Astrocyte of the cerebellum (primary cell): ENCODE measurements around the gene CHD9NB.

ENCODE experiments used
- DNase-seq: peaks from one replicate; pipeline ENCODE4 v3.0.0-alpha.2; 2011; ENCODE audit warnings: low read depth
- H3K4me3 ChIP-seq: 2 replicates; pipeline ENCODE4 v1.5.1; 2011; ENCODE audit warnings: mild to moderate bottlenecking, low read depth, low read length, moderate library complexity
- CTCF ChIP-seq: IDR thresholded peaks from 2 replicates; pipeline ENCODE4 v1.5.1; 2012; ENCODE audit warnings: low read length, low read depth, moderate library complexity, mild to moderate bottlenecking; ENCODE audit errors: missing control alignments
- in situ Hi-C: cut with HindIII; loops from 2 replicates; pipeline ENCODE4 v1.10.0; 2017; ENCODE audit warnings: low sequenced_read_pairs

The CHD9NB gene

GRCh38 chr16:53094013-53094630, 41.4 kb upstream of the CHD9NB start:
- no peak for DNase-seq
- TF ChIP-seq CTCF: no peak
- in situ Hi-C loops: no loop called here
- no peak overlapping the region for H3K4me3 ChIP-seq

GRCh38 chr16:53093162-53093744, 40.6 kb upstream of the CHD9NB start:
- DNase-seq: no peak
- no peak for TF ChIP-seq CTCF
- in situ Hi-C loops: no loop called here
- H3K4me3 ChIP-seq: no peak overlapping the region

GRCh38 chr16:53092284-53092683, 39.6 kb upstream of the CHD9NB start:
- in situ Hi-C loops: no loop called here
- no peak overlapping the region for H3K4me3 ChIP-seq
- TF ChIP-seq CTCF: no peak
- DNase-seq: no peak

- peak; percentile 97 for DNase-seq
- peak overlapping the region; percentile 16 for H3K4me3 ChIP-seq
- TF ChIP-seq CTCF: no peak
- in situ Hi-C loops: no loop called here
These were observed 38.9 kb upstream of the CHD9NB start for GRCh38 chr16:53091466-53092211.

GRCh38 chr16:53090591-53091411, 38.1 kb upstream of the CHD9NB start:
- H3K4me3 ChIP-seq: peak overlapping the region; percentile 16
- in situ Hi-C loops: no loop called here
- TF ChIP-seq CTCF: no peak
- peak; percentile 99 for DNase-seq

GRCh38 chr16:53090286-53090590, 37.5 kb upstream of the CHD9NB start:
- no peak for TF ChIP-seq CTCF
- in situ Hi-C loops: no loop called here
- peak overlapping the region; percentile 11 for H3K4me3 ChIP-seq
- DNase-seq: no peak
